RCC 7860 (cell line): Measurements from ENCODE around the gene ALPK3.
A peak's percentile ranks its signal among the peaks of the same experiment; 100 is the strongest.
"Not testable (repeated sequence)": the region's sequence is repeated elsewhere in the genome, so short reads cannot be mapped to it uniquely, and the experiment has no call there.

ENCODE experiments used
- DNase-seq: peaks from one replicate; pipeline ENCODE4 v3.0.0-alpha.2; 2015; ENCODE audit warnings: low spot score
- FAIRE-seq: peaks from 2 replicates; lab custom pipeline; 2012; peaks lifted over from hg19 to GRCh38; lab: Jason Lieb, UNC

The ALPK3 gene

DNA sequence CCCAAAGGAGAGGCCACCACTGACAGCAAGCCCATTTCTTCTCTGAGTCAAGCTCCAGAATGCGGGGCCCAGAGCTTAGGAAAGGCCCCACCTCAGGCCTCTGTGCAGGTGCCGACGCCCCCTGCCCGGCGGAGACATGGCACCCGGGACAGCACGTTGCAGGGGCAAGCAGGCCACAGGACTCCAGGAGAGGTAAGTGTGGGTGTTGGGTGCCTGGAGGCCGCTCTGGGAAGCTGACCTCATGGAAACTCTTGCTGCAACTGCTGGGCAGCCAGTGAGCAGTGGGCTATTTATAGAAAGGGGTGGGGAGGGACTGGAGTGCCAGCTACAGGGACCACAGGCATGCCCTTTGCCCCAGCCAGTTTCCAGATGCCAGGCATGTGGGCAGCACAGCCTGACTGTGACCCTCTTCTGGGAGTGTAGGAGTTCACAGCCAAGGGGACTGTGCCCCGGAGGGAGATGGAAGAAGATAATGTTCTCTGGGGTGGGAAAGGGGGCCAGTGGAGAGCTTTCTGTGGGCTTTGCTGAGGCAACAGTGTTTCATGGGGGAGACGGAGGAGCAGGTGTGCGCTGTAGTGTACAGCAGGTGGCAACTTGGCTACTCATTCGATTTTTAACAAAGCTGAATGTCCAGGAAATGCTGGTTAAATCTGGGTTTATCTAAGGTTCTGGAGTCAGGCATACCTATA, 23.7 kb downstream of the ALPK3 start:
- FAIRE-seq, result peak; percentile 8
- peak; percentile 72 for DNase-seq

DNA sequence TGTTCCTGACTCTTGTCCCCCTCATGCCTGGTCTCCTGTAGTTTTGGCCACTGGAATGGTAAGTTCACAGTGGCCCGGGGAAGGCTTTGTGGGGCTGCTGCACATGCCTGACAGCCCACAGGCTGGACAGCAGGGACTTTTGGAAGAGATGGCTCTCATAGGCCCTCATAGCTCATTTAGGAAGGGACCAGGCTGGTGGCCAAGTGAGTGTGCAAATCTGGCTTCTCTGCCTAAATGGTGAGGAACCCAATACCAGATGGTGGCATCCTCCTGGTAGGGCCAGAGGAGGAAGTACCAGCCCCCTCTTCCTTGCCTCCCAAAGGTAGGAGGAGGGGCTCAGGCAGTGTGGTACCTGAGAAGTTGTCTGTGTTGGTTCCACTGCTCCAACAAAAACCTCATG, 25.6 kb downstream of the ALPK3 start:
- FAIRE-seq (no peak), DNase-seq (no peak)

- DNase-seq, result no peak
- no peak for FAIRE-seq
Measured at GRCh38 chr15:84844964-84845363, 27.8 kb downstream of the ALPK3 start.

GRCh38 chr15:84845631-84846030, 28.5 kb downstream of the ALPK3 start:
- FAIRE-seq, result not testable (repeated sequence)
- DNase-seq, result peak; percentile 33

DNA sequence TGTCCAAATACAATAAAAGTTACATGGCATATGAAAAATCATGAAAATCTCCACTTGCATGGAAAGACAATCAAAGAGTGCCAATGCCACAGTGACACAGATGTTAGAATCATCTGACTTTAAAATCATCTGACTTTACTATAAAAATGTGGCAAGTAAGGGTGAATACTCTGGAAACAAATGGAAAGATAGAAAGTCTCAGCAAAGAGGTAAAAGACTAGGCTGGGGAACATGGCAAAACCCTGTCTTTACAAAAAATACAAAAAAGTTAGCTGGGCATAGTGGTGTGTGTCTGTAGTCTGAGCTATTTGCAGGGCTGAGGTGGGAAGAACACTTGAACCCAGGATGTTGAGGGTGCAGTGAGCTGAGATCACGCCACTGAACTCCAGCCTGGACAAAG, 29.1 kb downstream of the ALPK3 start:
- no peak for FAIRE-seq
- DNase-seq, result no peak

DNA sequence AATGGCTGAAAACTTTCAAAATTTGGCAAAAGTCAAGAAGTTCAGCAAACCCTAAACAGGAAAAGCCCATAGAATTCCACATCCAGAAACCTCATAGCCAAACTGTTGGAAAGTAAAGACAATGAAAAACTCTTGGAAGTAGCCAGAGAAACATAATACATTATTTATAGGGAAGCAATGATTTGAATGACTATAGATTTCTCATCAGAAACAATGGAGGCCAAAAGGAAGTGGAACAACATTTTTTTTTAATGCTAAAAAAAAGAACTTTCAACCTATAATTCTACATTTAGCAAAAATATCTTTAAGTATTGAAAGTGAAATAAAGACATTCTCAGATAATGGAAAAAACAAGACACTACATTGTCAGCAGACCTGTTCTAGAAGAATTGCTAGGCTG, 30.2 kb downstream of the ALPK3 start:
- DNase-seq, result no peak
- no peak for FAIRE-seq

GRCh38 chr15:84852212-84852611, 35.1 kb downstream of the ALPK3 start:
- no peak for FAIRE-seq
- no peak for DNase-seq

GRCh38 chr15:84855136-84855535, 38.0 kb downstream of the ALPK3 start:
- DNase-seq (no peak), FAIRE-seq (no peak)

GRCh38 chr15:84855765-84856164, 38.6 kb downstream of the ALPK3 start:
- FAIRE-seq (no peak), DNase-seq (no peak)

GRCh38 chr15:84856731-84857417, 39.7 kb downstream of the ALPK3 start:
- FAIRE-seq, result no peak
- DNase-seq, result no peak

GRCh38 chr15:84857418-84858004, 40.4 kb downstream of the ALPK3 start:
- DNase-seq, result no peak
- FAIRE-seq, result no peak

DNA sequence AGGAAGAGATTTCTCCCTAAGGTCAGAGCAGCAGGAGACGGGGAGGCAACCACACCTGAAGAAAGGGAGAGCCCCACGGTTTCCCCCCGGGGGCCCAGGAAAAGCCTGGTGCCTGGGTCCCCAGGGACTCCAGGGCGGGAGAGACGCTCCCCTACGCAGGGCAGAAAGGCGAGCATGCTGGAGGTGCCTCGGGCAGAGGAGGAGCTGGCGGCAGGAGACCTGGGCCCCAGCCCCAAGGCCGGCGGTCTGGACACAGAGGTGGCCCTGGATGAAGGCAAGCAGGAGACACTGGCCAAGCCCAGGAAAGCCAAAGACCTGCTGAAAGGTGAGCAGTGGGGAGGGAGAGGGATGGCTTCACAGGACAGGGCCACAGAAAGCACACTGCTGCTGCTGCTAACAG, 41.1 kb downstream of the ALPK3 start:
- DNase-seq (no peak), FAIRE-seq (no peak)

DNA sequence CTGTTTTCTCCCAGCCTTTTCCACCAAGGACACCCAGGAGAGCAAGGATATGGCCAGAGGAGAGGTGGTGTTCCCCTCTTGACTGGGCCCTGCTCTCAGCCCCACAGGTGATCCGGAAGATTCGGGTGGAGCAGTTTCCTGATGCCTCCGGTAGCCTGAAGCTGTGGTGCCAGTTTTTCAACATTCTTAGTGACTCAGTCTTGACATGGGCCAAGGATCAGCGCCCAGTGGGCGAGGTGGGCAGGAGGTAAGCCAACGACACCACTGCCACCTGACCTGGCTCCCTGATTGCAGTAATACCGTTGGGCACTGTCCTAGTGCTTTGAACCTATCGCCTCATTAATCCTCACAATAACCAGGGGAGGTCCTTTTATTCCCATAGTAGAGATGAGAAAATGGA, 42.0 kb downstream of the ALPK3 start:
- no peak for FAIRE-seq
- DNase-seq, result no peak

DNA sequence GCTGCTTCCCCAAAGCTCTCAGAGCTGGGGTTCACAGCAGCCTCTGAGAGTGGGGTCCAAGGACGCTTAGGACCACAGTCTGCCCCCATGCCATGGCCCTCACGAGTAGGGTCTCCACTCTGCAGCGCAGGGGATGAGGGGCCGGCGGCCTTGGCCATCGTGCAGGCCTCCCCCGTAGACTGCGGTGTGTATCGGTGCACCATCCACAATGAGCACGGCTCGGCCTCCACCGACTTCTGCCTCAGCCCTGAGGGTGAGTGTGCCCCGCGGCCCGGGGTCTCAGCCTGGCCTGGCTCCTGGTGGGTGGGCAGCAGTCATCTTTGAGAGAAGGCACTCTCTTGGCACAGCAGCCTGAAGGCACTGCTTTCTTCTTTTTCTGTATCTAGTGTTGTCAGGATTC, 42.5 kb downstream of the ALPK3 start:
- DNase-seq (no peak), FAIRE-seq (no peak)

DNA sequence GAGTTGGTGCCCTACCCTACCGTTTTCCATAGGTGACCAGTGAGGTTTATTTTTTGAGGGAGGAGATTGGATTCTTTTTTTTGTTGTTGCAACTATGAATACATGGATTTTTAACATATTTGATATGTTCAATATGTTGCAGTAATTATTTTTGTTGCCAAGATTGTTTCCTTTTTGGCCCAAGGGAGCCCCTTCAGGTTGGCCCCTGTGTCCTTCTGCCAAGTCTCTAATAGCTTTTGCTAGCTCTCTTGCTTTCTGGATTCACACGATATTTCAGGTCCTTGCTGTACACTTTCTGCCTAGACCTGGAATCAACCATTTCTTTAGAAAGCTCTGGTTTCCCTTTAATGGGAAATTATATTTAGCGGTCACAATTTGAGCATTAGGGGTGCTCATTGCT, 44.6 kb downstream of the ALPK3 start:
- DNase-seq (no peak), FAIRE-seq (no peak)

GRCh38 chr15:84862214-84862975, 45.2 kb downstream of the ALPK3 start:
- FAIRE-seq, result no peak
- DNase-seq, result no peak

DNA sequence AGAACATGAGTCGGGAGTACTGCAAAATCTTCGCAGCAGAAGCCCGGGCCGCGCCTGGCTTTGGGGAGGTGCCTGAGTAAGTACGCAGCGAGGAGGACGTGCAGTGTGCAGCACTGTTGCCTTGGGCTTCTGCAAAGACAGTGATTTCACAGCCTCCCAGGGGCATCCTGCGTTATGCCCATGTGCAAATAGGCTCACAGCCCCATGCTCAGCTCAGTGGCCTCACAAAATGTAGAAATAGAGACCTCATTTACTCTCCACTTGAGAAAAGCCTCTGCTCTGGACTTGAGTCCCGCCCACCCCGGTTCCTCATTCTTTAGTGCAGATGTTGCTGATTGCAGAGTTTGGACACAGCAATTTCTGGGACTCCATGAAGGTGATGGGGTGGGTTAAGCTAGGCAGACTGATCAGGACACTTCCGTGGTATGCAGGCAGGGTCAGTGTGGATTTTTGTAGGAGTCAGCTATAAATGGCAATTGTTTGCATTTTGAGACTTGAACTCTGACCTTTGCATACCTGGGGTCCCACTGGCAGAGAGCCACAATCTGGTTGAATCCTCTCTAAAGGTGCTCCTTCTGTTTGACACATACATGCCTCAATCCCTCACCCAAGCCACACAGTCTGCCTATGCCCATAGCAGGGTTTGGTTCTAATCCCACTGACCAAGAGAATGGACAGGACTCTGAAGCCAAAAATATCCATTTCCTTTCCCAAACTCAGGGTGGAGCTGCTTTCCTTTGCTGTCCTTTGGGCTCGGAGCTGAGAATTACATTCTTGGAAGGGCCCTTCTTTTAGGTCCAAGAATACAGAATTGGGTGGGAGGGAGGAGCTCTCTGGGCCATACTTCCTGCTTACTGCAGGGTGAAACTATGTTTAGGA, 46.6 kb downstream of the ALPK3 start:
- DNase-seq, result no peak
- FAIRE-seq, result no peak

- DNase-seq (no peak), FAIRE-seq (no peak)
Measured at GRCh38 chr15:84864444-84864795, 47.3 kb downstream of the ALPK3 start.

- FAIRE-seq, result no peak
Measured at GRCh38 chr15:84865074-84865569, 48.0 kb downstream of the ALPK3 start.

DNA sequence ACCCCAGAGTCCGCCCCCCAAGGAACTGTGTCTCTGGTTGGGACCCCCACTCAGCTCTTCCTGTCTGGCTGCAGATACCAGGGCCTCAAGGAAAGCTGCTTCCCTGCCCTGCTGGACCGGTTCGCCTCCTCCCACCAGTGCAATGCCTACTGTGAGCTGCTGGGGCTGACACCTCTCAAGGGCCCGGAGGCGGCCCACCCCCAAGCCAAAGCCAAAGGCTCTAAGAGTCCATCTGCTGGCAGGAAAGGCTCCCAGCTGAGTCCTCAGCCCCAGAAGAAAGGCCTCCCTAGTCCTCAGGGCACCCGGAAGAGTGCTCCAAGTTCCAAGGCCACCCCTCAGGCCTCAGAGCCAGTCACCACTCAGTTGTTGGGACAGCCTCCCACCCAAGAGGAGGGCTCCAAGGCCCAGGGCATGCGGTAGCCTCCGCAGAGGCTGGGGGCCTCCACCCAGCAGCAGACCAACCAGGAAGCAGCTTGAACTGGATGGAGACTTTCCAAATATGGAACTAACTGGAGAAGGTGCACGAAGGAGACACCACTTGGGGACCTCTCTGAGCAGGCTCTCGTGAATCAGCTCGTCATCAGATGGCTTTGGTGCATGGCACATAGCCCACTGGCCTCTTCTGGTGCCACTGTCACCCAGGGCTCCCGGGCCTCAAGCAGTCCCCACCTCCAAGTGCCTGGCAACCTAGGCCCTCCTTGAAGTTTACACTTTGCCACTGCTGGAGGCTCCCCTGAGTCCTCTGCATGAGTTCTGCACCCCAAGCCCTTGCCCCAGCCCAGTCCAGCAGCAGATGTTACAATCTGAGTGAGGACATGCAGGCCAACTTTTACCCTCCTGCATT, 51.1 kb downstream of the ALPK3 start:
- FAIRE-seq (no peak), DNase-seq (no peak)

More at GRCh38 chr15:84865074-84865569, 48.0 kb downstream of the ALPK3 start:
- DNase-seq, result no peak
